ENCODE results near the gene ULBP3.
"Not testable (repeated sequence)": the region's sequence is repeated elsewhere in the genome, so short reads cannot be mapped to it uniquely, and the experiment has no call there.

The ULBP3 gene

DNA sequence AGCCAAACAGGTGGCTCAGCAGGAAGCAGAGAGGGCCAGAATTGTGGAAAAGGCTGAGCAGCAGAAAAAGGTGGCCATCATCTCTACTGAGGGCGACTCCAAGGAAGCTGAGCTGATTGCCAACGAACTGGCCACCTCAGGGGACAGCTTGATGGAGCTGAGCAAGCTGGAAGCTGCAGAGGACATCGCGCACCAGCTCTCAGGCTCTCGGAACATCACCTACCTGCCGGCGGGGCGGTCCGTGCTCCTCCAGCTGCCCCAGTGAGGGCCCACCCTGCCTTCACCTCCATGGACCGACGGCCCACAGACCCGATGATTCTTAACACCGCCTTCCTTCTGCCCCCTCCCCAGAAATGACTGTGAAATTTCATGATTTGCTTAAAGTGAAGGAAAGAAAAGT is 25.8 kb downstream of the ULBP3 start:
- DNase-seq (ENCODE audit: low spot score), result no peak

DNA sequence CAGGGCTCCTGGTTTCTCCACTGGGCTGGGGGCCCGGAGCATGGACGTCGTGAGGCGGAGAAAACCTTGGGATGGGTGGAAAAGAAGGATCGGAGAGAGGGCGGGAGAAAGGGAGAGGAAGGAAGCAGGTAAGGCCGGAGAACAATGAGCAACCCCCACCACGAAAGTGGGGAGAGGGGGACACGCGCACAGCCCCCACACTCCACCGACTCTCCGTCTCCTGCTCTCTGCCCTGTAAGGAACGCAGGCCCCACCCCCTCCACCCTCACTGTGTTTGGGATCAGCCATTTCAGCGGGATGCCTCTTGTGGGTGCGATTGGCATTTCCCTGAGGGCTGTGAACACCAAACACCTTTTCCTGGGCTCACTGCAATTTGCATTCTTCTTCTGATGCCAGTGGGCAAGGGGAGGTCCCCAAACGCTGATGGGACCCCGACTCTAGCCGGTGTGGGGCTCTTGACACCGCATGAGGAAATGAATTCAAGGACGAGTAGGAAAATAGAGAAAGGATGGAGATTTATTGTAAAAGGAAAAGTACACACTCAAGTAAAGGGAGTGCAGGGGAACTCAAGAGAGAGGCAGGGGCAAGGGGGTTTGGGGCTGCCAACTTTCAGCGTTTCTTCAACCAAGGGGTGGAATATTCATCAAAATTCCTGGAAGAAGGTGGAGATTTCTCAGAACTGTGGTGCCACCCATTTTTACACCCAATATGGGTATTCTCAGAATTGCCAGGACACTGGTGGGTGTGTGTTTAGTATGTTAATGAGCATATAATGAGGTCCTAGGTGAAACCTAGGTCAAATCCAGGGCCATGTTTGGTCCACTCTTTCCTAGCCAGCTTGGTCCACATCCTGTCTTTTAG is 30.5 kb downstream of the ULBP3 start:
- no peak for DNase-seq (ENCODE audit: low spot score)

- no peak for DNase-seq (ENCODE audit: low spot score)
Observed at GRCh38 chr6:150037526-150038201, 31.3 kb downstream of the ULBP3 start.

DNA sequence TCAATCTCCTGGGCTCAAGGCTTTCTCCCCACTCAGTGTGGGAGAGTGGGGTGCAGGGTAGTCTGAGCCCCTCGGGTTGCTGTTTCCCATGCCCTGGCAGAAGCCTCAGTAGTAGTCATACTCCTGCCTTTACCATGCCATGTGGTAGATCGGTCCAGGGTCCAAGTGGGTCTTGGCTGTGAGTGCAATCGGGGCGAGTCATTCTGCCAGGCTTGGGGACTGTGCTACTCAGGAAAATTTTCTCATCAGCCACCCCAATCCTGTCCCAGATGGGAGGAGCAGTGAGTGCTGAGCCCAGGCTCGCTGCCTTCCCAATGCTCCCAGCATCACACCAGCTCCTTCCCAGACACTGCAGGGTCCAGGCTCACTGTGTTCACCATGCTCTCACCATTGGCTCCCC is 32.8 kb downstream of the ULBP3 start:
- no peak for DNase-seq (ENCODE audit: low spot score)

DNA sequence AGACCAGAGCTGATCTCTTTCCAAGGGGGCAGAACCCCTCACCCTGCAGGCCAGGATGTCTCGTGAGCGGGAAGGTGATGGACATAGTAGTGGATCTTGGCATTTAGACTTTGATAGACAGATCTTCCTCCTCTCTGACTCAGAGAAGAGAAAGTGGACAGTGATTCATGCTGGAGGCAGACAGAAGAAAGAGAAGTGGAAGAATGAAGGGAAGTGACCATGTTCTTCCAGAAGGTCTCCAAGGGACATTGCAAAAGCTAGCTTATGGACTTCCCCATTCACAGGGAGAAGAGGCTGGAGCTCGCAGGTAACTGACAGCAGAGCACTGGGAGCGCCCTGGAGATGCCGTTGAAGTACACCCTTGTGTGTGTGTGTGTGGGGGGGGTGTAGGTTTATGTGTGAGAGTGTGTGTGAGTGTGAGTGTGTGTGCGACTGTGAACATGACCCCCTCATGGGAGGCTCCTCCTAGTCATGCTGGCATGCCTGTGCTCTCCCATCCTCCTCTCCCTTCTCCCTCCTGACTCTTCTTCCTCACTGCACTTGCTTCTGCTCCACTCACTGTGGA is 35.6 kb downstream of the ULBP3 start:
- DNase-seq (ENCODE audit: low spot score), result no peak

DNA sequence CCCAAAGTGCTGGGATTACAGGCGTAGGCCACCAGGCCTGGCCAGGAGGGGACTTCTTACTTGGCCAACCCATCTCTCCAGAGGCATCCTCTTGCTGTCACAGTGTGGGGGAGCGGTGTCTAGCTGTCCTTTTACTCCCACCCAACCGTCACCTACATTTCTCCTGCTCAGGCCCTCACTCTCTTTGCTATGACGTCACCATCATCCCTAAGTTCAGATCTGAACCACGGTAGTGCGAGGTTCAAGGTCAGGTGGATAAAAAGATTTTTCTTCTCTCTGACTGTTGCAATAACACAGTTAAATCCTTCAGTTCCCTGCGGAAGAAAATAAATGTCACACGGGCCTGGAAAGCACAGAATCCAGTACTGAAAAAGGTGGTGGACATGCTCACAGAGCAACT is 36.3 kb downstream of the ULBP3 start:
- no peak for DNase-seq (ENCODE audit: low spot score)

DNA sequence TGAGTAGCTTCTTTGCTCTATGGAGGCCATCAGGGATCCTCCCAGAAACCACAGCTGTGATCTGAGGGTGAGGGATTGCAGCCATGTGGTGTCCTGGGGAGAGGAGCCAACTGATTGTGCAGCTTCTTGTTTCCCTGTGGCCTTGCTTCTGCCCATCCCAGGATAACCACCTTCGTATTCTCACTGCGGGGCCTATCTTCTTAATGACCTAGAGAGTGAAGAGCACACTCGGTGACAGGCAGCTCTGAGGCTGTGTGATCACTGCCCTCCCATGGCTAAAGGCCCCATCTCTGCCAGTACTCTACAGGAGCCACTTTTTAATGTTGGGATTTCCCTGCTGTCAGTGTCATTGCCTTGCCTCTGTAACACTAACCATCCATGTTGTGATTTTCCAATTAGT is 38.3 kb downstream of the ULBP3 start:
- DNase-seq (ENCODE audit: low spot score), result no peak

GRCh38 chr6:150029749-150030148 is 39.2 kb downstream of the ULBP3 start:
- no peak for DNase-seq (ENCODE audit: low spot score)

GRCh38 chr6:150029276-150029675 is 39.6 kb downstream of the ULBP3 start:
- DNase-seq (ENCODE audit: low spot score), result no peak

- DNase-seq (ENCODE audit: low spot score), result no peak
Observed at GRCh38 chr6:150028799-150029198, 40.1 kb downstream of the ULBP3 start.

DNA sequence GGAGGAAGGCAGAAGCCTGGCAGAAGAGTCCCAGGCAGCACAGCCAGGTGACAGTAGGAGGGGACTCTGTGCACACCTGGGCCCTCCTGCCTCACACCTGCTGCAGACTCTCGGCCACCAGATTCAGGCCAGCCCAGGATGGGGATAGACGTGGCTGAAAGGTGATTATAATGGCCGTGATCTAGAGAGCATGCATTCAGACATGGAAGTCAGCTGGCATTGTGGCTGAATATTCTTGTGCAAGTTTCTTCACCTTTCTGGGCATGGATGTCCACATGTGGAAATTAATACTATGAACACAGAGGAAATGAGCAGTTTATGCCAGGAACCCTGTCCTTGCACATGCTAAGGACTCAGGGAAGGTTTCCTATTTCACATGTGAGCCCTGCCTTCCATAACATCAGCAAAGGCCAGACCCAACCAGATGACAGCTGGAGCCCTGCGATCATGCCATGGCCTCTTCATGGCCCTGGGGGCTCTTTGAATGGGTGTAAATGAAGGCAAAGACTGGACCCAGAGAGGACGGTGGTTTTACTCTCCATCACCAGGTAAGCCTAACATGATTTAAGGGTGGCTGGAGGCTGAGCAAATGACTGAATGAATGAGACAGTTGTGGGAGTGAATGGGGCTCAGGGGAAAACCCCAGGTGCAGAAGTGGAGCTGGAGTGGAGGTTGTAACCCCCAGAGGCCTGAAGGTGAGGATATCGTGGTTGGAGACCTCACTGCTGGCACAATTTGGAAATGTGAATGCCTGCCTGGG is 40.9 kb downstream of the ULBP3 start:
- no peak for DNase-seq (ENCODE audit: low spot score)

DNA sequence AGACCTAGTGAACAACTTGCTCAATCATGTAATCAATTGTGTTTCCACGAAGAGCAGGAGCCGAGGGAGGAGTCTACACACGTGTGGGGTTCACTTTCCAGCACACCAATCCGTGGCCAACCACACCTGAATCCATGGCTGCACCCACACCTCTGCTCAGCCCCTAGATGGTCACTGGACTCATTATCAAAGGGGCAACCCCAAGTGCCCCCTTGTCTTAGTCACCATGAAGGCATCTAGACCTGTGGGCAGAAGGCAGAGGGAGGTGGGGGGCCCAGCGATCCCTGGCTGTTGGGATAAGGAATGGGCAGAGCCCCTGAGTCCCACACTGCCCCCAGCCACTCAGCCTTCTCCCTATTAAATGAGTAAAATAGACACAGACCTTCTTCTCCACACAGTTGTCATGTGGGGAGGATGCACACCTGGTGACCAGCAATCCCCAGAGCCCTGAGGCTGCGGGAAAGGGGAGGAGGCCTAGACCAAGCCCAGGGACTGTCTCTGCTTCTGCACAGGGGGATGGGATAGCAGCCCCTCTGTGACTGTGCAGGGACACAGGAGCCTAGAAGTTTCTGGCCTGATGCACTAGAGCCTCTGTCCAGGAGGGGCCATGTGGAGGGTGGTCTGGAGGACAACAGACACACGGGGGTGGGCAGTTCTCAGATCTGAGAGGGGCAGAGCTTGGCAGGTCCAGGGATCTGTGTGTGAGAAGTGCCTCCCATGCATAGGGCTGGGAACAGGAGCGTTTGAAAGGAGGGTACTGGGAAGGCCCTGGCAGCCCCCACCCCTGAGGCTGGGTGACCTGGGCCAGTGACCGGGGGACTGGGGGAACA is 41.7 kb downstream of the ULBP3 start:
- DNase-seq (ENCODE audit: low spot score), result no peak

DNA sequence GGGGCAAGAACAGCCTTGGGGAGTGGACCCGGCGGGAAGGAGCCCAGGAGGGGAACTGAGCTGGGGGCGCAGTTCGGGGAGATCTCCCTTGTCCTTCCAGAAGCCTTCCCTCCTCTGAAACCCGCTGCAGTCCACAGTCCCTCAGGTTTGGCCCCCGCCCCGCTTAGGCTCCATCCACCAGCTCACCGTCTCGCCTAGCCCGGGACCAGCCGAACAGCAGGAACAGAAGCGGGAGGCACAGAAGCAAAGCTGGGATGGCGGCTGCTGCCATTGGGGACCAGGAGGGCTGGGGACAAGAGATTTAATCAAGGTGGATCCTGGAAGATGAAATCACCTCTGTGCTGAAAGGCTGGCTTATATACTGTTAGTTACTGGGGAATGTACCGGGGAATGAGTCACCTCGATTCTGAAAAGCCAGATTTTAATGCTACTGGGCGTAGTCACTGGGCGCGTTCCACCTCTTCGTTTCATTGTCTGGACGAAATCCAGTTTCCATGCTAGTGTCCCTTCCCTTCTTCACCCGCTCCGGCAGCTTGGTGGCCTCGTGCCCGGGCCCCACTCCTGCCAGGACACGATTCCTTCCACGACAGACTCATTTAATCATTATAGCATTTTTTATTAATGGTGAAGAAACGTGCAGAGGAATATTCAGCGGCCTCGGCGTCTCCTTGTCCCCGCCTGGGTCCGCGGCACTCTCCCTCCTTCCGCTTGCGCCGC is 43.6 kb downstream of the ULBP3 start, which contains the start of gene RAET1L:
RAET1L (minus strand) TSS at position 332 of the 717 bp plus-strand sequence; CDS start at position 271, 61 bp downstream.
- DNase-seq (ENCODE audit: low spot score), result no peak

DNA sequence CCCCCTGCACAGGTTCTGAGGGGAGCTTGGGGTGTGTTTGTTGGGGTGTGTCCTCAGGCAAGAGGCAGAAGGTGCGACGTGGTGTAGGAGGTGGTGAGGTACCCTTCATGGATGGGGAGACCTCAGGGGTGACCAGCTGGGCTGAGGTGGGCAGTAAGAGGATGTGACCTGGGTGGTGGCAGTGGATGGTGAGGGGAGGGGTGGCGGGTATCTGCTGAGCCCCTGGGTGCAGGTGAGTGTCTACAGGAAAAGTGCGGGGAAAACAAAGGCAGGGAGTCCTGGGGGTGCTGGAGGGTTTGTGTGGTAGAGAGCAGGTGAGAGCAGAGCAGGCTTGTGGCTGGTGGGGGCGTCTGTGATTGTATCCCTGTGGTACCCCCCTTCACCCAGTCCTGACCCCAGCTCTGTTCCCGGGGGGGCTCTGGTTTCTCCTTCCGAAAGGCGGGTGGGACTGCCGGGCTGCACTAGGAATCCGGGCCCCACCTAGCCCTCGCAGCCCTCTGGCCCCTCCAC is 44.2 kb downstream of the ULBP3 start:
- no peak for DNase-seq (ENCODE audit: low spot score)

DNA sequence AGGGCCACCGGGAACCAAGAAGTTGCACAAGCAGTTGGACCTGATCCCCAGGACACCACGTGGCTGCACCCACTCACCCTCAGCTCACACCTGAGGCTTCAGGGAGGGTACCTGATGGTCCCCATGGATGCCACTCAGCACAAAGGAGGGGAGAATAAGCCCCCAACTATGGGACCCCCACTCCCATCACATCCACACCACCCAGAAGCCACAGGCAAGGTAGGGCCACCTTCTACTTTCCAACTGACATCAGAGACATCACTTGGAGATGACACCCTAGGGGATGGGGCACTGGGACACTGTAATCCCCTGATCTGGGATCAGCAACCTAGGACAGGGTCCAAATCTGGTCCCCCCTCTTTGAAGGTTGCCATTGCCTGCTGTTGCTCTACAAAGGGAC is 44.9 kb downstream of the ULBP3 start:
- not testable (repeated sequence) for DNase-seq (ENCODE audit: low spot score)

DNA sequence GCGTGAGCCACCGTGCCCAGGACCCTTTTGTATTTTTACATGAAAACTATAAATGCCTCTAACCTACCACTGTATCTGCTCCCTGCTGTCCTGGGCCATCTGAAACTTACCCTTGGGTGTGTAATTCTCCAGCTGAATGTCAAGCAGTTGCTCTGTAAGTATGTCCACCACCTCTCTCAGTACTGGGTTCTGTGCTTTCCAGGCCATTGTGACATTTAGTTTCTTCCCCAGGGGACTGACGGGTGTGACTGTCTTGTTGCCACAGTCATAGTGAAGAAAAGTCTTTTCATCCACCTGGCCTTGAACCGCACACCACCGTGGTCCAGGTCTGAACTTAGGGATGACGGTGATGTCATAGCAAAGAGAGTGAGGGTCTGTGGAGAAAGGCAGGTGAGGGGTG is 47.1 kb downstream of the ULBP3 start:
- not testable (repeated sequence) for DNase-seq (ENCODE audit: low spot score)

- no peak for DNase-seq (ENCODE audit: low spot score)
Observed at GRCh38 chr6:150018846-150019580, 49.9 kb downstream of the ULBP3 start.

GRCh38 chr6:150017186-150017521 is 51.8 kb downstream of the ULBP3 start:
- DNase-seq (ENCODE audit: low spot score), result not testable (repeated sequence)

DNA sequence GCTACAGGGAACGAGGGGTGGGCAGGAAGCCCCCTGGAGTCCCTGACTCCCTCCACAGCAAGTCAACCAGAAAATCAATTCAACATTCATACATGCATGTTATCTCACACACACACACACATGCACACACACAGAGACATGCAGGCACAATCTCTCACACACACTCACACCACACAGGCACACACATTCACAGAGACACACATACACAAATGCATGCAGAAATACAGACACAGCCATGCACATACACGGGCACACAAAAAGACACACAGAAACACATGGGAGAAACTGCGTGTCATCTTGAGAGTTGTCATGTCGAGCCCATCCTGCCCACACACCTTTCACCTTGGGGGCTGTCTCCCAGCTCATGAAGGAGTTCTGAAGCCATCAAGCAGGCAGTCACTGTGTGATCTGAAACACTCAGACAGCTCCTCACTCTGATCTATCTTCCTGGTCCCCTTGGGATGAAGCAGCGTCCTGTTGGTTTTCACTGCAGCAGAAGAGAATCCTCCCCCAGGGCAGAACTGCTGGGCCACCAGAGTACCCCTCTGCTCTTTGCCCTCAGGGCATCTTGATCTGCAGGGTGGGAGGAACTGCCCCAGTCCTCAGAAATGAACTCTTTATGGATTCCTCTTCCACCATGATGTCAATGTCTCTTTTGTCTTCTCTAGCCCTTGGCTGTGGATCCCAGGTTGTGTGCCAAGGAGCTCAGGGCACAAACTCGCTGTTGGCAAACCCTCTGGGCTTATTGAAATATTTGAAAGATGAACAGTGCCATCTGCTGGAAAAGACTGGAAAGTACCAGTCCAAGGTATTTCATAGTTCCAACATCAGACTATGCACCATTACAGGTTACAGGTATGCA is 52.4 kb downstream of the ULBP3 start:
- peak; percentile 81 for DNase-seq (ENCODE audit: low spot score)
